Gastrocnemius medialis (tissue), 4 donors: ENCODE measurements around the gene RAD18.

Experiments used
- POLR2A ChIP-seq, 2 donors: fragments of 450-650 bp; IDR thresholded peaks; one replicate each; pipeline ENCODE4 v1.6.1; 2017; ENCODE audit warnings: antibody characterized with exemption in 2 of 2, mild to moderate bottlenecking in 2 of 2, moderate library complexity in 2 of 2
- TF ChIP-seq, protein P1 (sequence below), 5 experiments: fragments of 450-650 bp in 3 of 5; fragments of 200-600 bp in 2 of 5; sonication (generic) in 2 of 5; IDR thresholded peaks in 4 of 5; conservative IDR thresholded peaks in 1 of 5; 1 replicate in 4 of 5; 2 replicates in 1 of 5; pipeline ENCODE4 v1.5.1; 2016 to 2019; ENCODE audit warnings: antibody characterized with exemption in 5 of 5, mild to moderate bottlenecking in 3 of 5, moderate library complexity in 3 of 5

DNA sequence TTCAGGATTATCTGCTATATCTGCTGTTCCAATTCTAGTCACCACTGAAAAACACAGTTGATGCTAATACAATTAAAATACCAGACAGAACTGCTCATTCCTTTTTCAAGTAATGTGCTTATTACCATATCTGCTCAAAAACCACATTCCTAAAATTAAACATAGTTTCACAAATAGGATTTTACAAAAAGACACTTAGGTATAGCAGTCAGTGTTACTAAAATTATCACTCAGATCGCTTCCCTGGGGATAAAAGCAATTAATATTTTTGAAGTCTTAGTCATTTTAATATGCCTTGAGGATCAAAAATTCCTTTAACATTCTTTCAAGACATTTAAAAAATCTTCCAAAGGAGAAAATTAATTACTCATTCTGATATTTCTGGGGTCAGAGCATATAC, 71.5 kb downstream of the RAD18 start:
- TF ChIP-seq, protein P1, sequence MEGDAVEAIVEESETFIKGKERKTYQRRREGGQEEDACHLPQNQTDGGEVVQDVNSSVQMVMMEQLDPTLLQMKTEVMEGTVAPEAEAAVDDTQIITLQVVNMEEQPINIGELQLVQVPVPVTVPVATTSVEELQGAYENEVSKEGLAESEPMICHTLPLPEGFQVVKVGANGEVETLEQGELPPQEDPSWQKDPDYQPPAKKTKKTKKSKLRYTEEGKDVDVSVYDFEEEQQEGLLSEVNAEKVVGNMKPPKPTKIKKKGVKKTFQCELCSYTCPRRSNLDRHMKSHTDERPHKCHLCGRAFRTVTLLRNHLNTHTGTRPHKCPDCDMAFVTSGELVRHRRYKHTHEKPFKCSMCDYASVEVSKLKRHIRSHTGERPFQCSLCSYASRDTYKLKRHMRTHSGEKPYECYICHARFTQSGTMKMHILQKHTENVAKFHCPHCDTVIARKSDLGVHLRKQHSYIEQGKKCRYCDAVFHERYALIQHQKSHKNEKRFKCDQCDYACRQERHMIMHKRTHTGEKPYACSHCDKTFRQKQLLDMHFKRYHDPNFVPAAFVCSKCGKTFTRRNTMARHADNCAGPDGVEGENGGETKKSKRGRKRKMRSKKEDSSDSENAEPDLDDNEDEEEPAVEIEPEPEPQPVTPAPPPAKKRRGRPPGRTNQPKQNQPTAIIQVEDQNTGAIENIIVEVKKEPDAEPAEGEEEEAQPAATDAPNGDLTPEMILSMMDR (IDR thresholded peaks at IDR 0.05 in 4 of 5, conservative IDR thresholded peaks at IDR 0.05 in 1 of 5) = no peak
- TF ChIP-seq POLR2A (IDR thresholded peaks at IDR 0.05) = no peak
